OCI-LY1 (cell line): Measurements from ENCODE around the gene SLC6A15.

ENCODE experiments used
- H2AFZ ChIP-seq: fragments of 200-600 bp; sonication (generic), shearing (Covaris generic); 2 replicates; pipeline ENCODE4 v1.6.0; 2014; ENCODE audit warnings: antibody characterized with exemption, mild to moderate bottlenecking, low read length
- H3F3A ChIP-seq: fragments of 200-600 bp; sonication (generic), shearing (Covaris generic); 2 replicates; pipeline ENCODE4 v1.6.0; 2014; ENCODE audit warnings: mild to moderate bottlenecking, antibody characterized with exemption, low read length, moderate library complexity; ENCODE audit not compliant: insufficient read depth
- H3K27ac ChIP-seq: fragments of 200-600 bp; sonication (generic); 2 replicates; pipeline ENCODE4 v1.5.1; 2014; ENCODE audit warnings: low read length, mixed run types, mild to moderate bottlenecking, low read depth; ENCODE audit not compliant: poor library complexity, severe bottlenecking
- H3K27me3 ChIP-seq: fragments of 200-600 bp; sonication (generic); 2 replicates; pipeline ENCODE4 v1.6.0; 2014; ENCODE audit warnings: antibody characterized with exemption, mild to moderate bottlenecking, low read length, moderate library complexity; ENCODE audit not compliant: insufficient read depth
- H3K36me3 ChIP-seq: fragments of 200-600 bp; sonication (generic); 2 replicates; pipeline ENCODE4 v1.6.1; 2014; ENCODE audit warnings: mild to moderate bottlenecking, antibody characterized with exemption, low read length, moderate library complexity, mixed read lengths; ENCODE audit not compliant: insufficient read depth
- H3K4me1 ChIP-seq: fragments of 200-600 bp; sonication (generic); 2 replicates; pipeline ENCODE4 v1.5.1; 2014; ENCODE audit warnings: mild to moderate bottlenecking, low read length, moderate library complexity; ENCODE audit not compliant: insufficient read depth, severe bottlenecking
- H3K4me2 ChIP-seq: fragments of 200-600 bp; sonication (generic), shearing (Covaris generic); 2 replicates; pipeline ENCODE4 v1.6.1; 2014; ENCODE audit warnings: low read length
- H3K4me3 ChIP-seq: fragments of 200-600 bp; sonication (generic); 2 replicates; pipeline ENCODE4 v1.5.1; 2014; ENCODE audit warnings: low read length, low read depth, mild to moderate bottlenecking, mixed read lengths; ENCODE audit not compliant: poor library complexity, severe bottlenecking
- H3K79me2 ChIP-seq: fragments of 200-600 bp; shearing (Covaris generic); 2 replicates; pipeline ENCODE4 v1.6.1; 2016; ENCODE audit warnings: mixed run types, low read length, mixed read lengths; ENCODE audit not compliant: insufficient read depth
- H3K9ac ChIP-seq: fragments of 200-600 bp; sonication (generic), shearing (Covaris generic); 2 replicates; pipeline ENCODE4 v1.6.1; 2014; ENCODE audit warnings: mild to moderate bottlenecking, low read length, mixed read lengths
- H3K9me2 ChIP-seq: fragments of 200-600 bp; sonication (generic), shearing (Covaris generic); 2 replicates; pipeline ENCODE4 v1.6.1; 2014; ENCODE audit warnings: low read depth, mild to moderate bottlenecking, low read length, mixed read lengths
- H3K9me3 ChIP-seq: fragments of 200-600 bp; shearing (Covaris generic); 2 replicates; pipeline ENCODE4 v1.6.1; 2014; ENCODE audit warnings: low read length, mixed read lengths
- H4K20me1 ChIP-seq: fragments of 200-600 bp; sonication (generic), shearing (Covaris generic); 2 replicates; pipeline ENCODE4 v1.6.0; 2016; ENCODE audit warnings: mild to moderate bottlenecking, low read length; ENCODE audit not compliant: insufficient read depth
- CTCF ChIP-seq: fragments of 200-600 bp; sonication (generic), shearing (Covaris generic); IDR thresholded peaks from 2 replicates; pipeline ENCODE4 v1.5.1; 2017; ENCODE audit warnings: mild to moderate bottlenecking, antibody characterized with exemption, low read length, moderate library complexity, mixed read lengths
- EZH2 ChIP-seq: fragments of 200-600 bp; sonication (generic), shearing (Covaris generic); IDR thresholded peaks from 2 replicates; pipeline ENCODE4 v1.8.0; 2017; ENCODE audit warnings: borderline replicate concordance, mixed run types, mild to moderate bottlenecking, antibody characterized with exemption, low read length, moderate library complexity, mixed read lengths

SLC6A15 gene

GRCh38 chr12:84904051-84904450, 8.5 kb downstream of the SLC6A15 start:
- Histone ChIP-seq H3K4me2 (no peak overlapping the region), H3K79me2 (no peaks in the 10 kb centered on the region), H3K9me2 (no peaks in the 10 kb centered on the region), H4K20me1 (no peaks in the 10 kb centered on the region), H2AFZ (no peak overlapping the region), H3F3A (no peaks in the 10 kb centered on the region), H3K9me3 (no peaks in the 10 kb centered on the region), H3K9ac (no peak overlapping the region), H3K27me3 (no peaks in the 10 kb centered on the region), H3K36me3 (no peaks in the 10 kb centered on the region), H3K4me1 (no peaks in the 10 kb centered on the region), H3K4me3 (no peak overlapping the region), H3K27ac (no peak overlapping the region)
- TF ChIP-seq CTCF: no peak
- no peak for TF ChIP-seq EZH2

DNA sequence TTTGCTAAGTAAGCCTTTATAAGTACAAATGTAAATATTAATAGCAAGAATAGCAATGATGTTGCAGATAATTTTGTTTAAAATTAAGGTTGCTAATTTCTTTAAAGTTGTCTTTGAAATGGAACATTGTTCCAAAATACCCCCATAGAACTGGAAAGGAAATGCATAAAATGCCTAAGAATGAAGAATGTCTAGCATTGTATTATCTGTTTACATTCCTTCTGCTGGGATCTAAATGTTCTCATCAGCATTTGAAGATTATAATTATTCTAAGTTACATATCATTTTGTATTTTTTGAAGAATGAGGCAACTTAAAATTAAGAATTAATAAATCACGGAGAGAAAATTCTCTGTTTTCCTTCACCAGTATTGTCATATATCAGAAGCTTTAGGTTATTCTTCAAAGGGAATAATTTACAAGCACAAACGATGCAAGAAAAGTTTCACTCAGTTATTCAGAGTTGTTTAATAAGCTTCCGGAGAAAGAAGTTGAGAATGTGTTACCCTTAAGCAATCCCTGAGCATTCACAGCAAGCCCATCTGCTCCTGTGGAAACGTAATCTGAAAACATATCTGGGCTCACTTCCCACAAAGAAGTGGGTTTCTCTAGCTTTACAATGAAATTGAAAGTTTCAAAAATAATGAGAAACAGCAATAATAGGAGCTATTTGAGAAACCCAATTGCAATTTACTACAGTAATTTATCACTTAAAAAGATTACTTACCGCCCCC, 21.3 kb downstream of the SLC6A15 start:
- Histone ChIP-seq H3K79me2 (no peaks in the 10 kb centered on the region), H3K9ac (no peak overlapping the region), H3K27ac (no peak overlapping the region), H3K4me3 (no peak overlapping the region), H3K9me2 (no peaks in the 10 kb centered on the region), H3K9me3 (no peaks in the 10 kb centered on the region), H3F3A (no peaks in the 10 kb centered on the region), H3K36me3 (no peaks in the 10 kb centered on the region), H3K27me3 (no peaks in the 10 kb centered on the region), H2AFZ (no peak overlapping the region), H3K4me2 (no peak overlapping the region), H4K20me1 (no peaks in the 10 kb centered on the region), H3K4me1 (no peaks in the 10 kb centered on the region)
- TF ChIP-seq CTCF: no peak
- TF ChIP-seq EZH2: no peak

GRCh38 chr12:84889818-84890217, 22.8 kb downstream of the SLC6A15 start:
- H4K20me1 ChIP-seq: no peaks in the 10 kb centered on the region
- H3K9me3 ChIP-seq: no peaks in the 10 kb centered on the region
- no peaks in the 10 kb centered on the region for H3K79me2 ChIP-seq
- H3K27me3 ChIP-seq: no peaks in the 10 kb centered on the region
- no peak overlapping the region for H2AFZ ChIP-seq
- no peaks in the 10 kb centered on the region for H3K36me3 ChIP-seq
- no peak overlapping the region for H3K27ac ChIP-seq
- H3K4me2 ChIP-seq: no peak overlapping the region
- H3K9me2 ChIP-seq: no peaks in the 10 kb centered on the region
- H3K4me3 ChIP-seq: no peak overlapping the region
- no peaks in the 10 kb centered on the region for H3F3A ChIP-seq
- no peak overlapping the region for H3K9ac ChIP-seq
- TF ChIP-seq CTCF (no peak), EZH2 (no peak)
- H3K4me1 ChIP-seq: no peaks in the 10 kb centered on the region
